AG04450 (cell line): ENCODE measurements around the gene CBFA2T2. TPM values are rescaled to one million over a fixed set of nuclear protein-coding genes. Genes with fewer than 3 reads are reported as not detected.
"Not testable (repeated sequence)": the region's sequence is repeated elsewhere in the genome, so short reads cannot be mapped to it uniquely, and the experiment has no call there.

Experiments
- CTCF ChIA-PET: fragments of 300-600, 350-600 bp; formaldehyde crosslinking; extraction: SDS; loops from one replicate; lab custom pipeline; 2022; ENCODE audit warnings: antibody characterized with exemption, inconsistent platforms; lab: Charles Lee
- POLR2A ChIA-PET: fragments of 350-600 bp; formaldehyde crosslinking; extraction: SDS; loops from one replicate; lab custom pipeline; 2021; ENCODE audit warnings: antibody characterized with exemption, inconsistent platforms; lab: Yijun Ruan, JAX
- DNase-seq: peaks from one replicate; pipeline ENCODE4 v3.0.0-alpha.2; 2011; ENCODE audit warnings: low read depth, low spot score
- H3K27ac ChIP-seq: one replicate; pipeline ENCODE4 v1.5.1; 2012; ENCODE audit warnings: low read depth, low read length, control low read depth
- H3K27me3 ChIP-seq: one replicate; pipeline ENCODE4 v1.6.0; 2012; ENCODE audit warnings: low read length; ENCODE audit not compliant: control insufficient read depth, insufficient read depth
- H3K4me3 ChIP-seq: 2 replicates; pipeline ENCODE4 v1.5.1; 2011; ENCODE audit warnings: mild to moderate bottlenecking, low read depth, low read length, control low read depth
- H3K9me3 ChIP-seq: 2 replicates; pipeline ENCODE4 v1.5.1; 2012; ENCODE audit warnings: low read length; ENCODE audit not compliant: control insufficient read depth, insufficient read depth
- CTCF ChIP-seq: IDR thresholded peaks from 2 replicates; pipeline ENCODE4 v1.5.1; 2011; ENCODE audit warnings: low read depth, low read length, control low read depth, inconsistent platforms
- polyA plus RNA-seq: library from polyadenylated mRNA; depleted of rRNA; stranded (reverse); fragments of >200 nt; gene quantifications from 2 replicates; pipeline ENCODE4 v1.2.3, GENCODE V29; 2011

CBFA2T2 gene
- polyA plus RNA-seq, 1 experiment = 11.3 TPM

GRCh38 chr20:33450867-33451266 lies 39.0 kb upstream of the CBFA2T2 start:
- ChIA-PET CTCF (no interaction called here), POLR2A (no interaction called here)
- TF ChIP-seq CTCF = no peak
- H3K27me3 ChIP-seq = no peaks in the 10 kb centered on the region
- peaks cover 3% of the 10 kb centered on the region for H3K9me3 ChIP-seq
- DNase-seq = no peak
- H3K4me3 ChIP-seq = no peak overlapping the region
- H3K27ac ChIP-seq = no peak overlapping the region

DNA sequence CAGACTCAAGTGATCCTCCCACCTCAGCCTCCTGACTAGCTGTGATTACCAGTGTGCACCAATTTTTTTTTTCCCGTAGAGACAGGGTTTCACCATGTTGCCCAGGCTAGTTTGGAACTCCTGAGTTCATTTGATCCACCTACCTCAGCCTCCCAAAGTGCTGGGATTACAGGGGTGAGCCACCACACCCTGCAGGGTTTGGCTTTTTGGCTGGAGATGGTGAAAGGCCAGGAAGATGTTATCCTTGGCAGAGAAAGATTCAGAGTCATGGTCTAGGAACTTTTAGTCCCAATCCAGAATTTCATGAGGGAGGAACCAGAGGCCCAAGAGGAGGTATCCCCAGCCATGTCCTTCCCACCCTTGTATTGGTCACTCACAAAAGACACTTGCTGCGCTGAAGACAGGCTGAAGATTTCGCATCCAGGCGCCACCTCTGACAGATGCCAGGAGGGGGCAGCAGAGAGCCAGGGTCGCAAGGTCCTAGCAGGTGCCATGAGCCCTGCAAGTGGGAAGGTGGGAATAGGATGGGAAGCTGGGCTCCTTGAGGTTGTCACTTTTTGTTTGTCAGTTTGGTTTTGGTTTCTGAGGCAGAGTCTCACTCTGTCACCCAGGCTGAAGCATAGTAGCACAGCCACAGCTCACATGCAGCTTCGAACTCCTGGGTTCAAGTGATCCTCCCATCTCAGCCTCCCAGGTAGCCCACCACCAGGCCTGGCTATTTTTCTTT lies 32.8 kb upstream of the CBFA2T2 start:
- H3K27ac ChIP-seq, H3K27me3 ChIP-seq, H3K4me3 ChIP-seq, H3K9me3 ChIP-seq: not testable (repeated sequence)
- peak; percentile 97 for TF ChIP-seq CTCF
- CTCF ChIA-PET = interaction anchor here (0.6 to 1.4 kb wide), 19 partner anchors 9 to 212 kb away, joined by 3 to 15 read pairs (median 4); partner anchors contain the start of genes ACTL10 and CDK5RAP1
- DNase-seq = peak; percentile 23
- POLR2A ChIA-PET = interaction anchor here (0.7 kb wide), 1 partner anchor 33 kb away, joined by 3 read pairs; the partner anchor contains the start of gene CBFA2T2

GRCh38 chr20:33459599-33459998 lies 30.3 kb upstream of the CBFA2T2 start:
- DNase-seq = no peak
- CTCF ChIA-PET = no interaction called here
- H3K4me3 ChIP-seq = no peak overlapping the region
- POLR2A ChIA-PET = no interaction called here
- no peaks in the 10 kb centered on the region for H3K9me3 ChIP-seq
- H3K27me3 ChIP-seq = no peaks in the 10 kb centered on the region
- no peak overlapping the region for H3K27ac ChIP-seq
- TF ChIP-seq CTCF = no peak

DNA sequence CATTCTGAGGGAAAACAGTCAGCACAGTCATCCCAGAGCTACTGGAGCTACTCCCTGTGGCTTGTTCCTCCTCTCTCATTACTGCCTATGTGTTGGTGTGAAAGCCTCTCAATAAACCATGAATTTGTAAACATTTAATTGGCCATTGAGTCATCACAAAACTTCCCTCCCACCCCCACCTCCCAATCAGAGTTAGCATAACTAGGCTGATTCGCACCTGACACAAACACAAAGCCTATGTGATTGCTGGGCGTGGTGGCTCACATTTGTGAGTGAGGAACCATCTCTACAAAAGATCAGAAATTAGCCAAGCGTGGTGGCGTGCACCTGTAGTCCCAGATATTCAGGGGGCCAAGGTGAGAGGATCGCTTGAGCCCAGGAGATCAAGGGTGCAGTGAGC lies 29.2 kb upstream of the CBFA2T2 start:
- no peak for DNase-seq
- ChIA-PET CTCF (interaction anchor here (0.6 to 0.9 kb wide), 3 partner anchors 45 to 751 kb away, joined by 3 to 4 read pairs (median 3); no protein-coding TSS in a partner anchor), POLR2A (no interaction called here)
- no peak for TF ChIP-seq CTCF
- Histone ChIP-seq H3K9me3 (no peaks in the 10 kb centered on the region), H3K27me3 (no peaks in the 10 kb centered on the region), H3K4me3 (no peak overlapping the region), H3K27ac (no peak overlapping the region)

DNA sequence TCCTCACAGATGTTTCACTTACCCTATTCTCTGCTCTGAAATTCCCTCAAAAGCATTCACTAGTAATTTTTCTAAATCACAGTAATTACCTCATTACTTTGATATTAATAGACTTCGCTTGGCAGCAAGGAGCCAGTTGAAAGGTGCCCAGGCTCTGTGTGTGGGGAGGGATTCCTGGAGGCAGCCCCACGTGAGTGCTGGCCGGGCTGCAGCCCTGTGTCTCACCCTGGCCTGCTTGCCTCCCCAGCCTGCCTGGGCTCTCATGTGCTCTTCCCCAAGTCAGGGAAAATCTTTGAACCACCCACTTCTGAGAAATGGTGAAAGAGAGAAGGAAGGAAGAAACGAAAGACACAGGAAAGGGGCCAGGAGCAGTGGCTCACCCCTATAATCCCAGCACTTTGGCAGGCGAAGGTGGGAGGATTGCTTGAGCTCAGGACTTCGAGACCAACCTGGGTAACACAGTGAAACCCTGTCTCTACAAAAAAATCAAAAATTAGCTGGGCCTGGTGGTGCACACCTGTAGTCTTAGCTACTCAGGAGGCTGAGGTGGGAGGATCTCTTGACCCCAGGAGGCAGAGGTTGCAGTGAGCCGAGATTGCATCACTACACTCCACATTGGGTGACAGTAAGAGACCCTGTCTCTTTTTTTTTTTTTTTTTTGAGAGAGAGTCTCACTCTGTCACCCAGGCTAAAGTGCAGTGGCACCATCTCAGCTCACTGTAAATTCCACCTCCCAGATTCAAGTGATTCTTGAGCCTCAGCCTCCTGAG lies 26.4 kb upstream of the CBFA2T2 start:
- POLR2A ChIA-PET = no interaction called here
- CTCF ChIA-PET = no interaction called here
- Histone ChIP-seq H3K4me3 (no peak overlapping the region), H3K27ac (no peak overlapping the region), H3K27me3 (no peaks in the 10 kb centered on the region), H3K9me3 (no peaks in the 10 kb centered on the region)
- no peak for TF ChIP-seq CTCF
- no peak for DNase-seq

GRCh38 chr20:33464759-33465158 lies 25.1 kb upstream of the CBFA2T2 start:
- CTCF ChIA-PET, H3K4me3 ChIP-seq, POLR2A ChIA-PET, H3K27ac ChIP-seq, H3K27me3 ChIP-seq, DNase-seq, H3K9me3 ChIP-seq: not testable (repeated sequence)
